Islet of Langerhans (tissue), 1 donor: ENCODE data around the gene TRMU.

Experiments
- FAIRE-seq: peaks from one replicate; lab custom pipeline; 2011; peaks lifted over from hg19 to GRCh38; lab: Jason Lieb, UNC

Gene TRMU, protein sequence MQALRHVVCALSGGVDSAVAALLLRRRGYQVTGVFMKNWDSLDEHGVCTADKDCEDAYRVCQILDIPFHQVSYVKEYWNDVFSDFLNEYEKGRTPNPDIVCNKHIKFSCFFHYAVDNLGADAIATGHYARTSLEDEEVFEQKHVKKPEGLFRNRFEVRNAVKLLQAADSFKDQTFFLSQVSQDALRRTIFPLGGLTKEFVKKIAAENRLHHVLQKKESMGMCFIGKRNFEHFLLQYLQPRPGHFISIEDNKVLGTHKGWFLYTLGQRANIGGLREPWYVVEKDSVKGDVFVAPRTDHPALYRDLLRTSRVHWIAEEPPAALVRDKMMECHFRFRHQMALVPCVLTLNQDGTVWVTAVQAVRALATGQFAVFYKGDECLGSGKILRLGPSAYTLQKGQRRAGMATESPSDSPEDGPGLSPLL

DNA sequence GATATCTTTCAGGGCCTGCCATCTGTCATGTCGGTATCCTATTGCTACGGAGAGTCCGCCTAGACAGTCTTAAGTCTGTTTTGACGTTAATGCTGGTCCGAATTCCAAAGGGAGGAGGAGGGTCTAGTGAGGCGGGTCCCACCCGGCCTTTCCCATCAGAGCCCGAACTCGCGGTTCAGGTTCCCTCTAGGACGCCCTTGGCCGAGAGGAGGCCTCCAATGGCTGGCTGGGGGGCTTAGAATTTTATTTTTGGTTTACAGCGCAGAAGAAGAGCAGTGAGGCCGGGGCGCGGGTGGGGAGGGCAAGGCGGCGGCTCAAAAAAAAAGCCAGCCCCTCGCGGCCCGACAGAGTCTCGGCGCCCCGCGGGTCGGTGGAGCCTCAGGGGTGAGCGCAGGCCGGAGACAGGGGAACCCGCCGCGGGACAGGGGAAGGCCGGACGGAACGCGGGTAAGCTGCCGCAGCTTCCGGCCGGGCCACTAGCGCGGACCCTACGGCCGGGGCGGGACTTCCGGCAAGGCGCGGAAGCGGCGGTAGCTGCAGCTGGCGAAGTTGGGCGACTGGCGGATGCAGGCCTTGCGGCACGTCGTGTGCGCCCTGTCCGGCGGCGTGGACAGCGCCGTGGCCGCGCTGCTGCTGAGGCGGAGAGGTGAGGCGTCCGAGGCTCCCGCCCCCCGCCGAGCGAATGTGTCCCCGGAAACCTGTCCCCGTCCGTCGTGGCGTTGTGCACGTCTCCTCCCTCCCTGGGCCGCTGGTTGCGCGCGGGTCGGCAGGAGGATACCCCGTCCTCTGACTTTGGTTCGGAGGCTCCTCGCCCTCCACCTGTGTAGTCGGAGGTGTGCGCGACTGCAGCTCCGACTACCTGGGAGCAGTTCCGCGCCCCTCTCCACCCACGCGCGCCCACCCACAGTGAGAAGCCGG, at the start of gene TRMU:
Gene TRMU, plus strand, starts transcription at position 514 of the 918 bp plus-strand sequence. Its CDS starts 51 bp downstream, at position 565.
- FAIRE-seq = no peak

DNA sequence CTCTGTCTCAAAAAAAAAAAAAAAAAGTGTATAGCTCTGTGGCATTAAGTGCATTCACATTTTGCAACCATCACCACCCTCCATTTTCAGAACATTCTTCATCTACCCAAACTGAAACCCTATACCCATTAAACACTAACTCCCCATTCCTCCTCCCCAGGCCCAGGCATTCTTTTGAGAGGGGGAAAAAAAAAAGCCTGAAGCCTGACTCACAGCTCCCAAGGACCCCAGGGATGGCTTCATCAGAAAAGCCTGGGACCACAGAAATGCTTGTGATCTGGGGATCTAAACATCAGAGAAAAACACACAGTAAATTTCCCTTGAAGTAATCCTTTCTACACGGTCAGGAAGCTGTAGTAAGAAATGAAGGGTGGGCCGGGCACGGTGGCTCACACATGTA, 49.5 kb upstream of the TRMU start:
- no peak for FAIRE-seq

DNA sequence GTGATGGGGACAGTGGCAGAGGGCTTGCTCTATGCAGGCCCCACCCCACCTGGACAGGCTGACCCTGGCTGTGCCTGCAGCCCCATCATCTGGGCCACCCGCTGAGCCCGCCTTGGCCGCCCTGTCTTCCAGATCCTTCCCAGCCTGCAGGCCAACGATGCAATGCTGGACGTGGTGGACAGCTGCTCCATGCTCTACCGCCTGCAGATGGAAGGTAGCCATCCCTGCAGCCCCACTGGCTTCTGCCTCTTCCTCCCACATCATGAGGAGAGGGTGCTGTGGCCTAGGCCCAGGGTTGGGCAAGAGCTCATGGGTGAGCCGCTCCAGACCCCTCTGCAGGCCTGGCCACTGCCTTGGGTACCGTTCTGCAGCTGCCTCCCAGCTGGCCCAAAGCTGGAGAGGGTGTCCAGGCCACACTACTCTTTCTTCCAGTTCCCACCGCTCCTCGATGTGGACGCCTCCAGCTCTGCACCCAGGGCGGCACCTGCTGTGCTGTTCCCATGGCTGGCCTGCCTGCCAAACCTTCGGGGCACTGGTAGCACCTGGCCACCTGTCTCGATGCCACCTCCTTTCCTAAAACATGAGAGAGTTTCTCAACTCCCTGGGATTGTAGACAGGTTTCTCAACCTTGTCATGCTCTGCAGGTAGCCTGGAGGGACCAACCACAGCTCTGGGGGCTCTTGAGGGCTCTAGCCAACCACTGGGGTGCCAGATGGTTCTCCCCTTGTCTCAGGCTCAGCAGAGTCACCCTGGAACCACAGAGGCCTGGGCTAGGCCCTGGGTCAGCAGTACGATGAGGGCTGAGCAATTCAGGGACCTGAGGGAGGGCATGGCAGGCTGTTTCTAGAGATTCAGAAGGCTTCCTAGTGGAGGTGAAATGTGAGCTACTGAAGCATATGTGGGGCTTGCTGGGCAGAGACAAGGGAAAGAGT, 48.3 kb upstream of the TRMU start:
- FAIRE-seq = no peak

DNA sequence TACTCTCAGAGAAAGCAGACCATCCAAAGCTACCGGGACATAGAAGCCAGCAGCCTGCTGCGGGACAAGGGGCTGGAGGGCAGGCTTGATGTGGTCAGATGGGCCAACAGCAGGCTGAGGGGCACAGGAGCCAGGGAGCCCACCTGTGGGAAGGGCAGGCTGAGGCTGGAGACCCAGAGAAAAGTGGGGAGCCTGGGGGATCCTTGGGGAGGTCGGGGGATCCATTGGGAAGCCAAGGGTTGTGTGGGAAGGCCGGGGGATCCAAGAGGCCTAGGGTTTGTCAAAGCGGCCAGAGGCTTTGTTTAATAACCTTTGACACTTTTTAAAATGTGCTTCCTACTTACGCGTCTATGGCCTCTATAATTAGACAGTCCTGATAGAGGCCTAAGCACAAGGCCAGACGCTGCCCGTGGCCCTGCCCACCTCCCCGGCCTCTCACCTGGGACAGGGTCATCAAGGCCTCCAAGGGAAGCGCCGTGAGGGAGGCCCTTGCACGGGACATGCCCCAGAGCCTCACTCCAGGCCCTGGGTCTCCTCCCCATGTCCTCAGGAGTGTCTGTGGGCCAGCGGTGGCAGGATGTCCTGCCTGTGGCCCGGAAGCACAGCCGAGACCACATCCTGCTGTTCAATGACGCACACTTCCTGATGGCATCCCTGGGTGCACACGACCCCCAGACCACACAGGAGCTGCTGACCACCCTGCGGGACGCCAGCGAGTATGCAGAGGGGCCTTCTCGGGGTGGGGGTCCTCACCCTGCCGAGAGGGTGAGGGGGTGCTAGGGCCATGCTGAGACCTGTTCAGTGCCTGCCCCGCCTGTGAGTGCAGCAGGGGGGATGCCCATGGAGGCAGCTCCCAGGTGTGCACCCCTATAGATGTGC, 47.4 kb upstream of the TRMU start:
- no peak for FAIRE-seq

DNA sequence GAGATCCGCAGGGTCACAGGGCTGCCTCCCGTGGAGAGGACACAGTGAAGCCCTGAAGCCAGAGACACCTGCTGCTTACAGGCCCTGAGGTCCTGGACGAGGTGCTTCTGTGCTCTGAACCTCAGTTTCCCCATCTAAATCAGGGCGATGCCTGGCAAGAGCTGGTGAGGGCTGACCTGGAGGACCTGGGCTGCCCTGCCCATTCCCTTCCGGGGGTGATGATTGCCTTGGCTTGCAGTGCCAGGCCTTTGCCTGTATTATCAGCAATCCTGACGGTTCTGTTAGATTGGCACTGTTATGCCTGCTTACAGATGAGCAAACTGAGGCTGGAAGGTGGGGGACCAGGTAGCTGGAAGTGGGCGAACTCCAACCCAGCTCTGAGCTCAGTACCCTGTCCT, 46.7 kb upstream of the TRMU start:
- FAIRE-seq = no peak

DNA sequence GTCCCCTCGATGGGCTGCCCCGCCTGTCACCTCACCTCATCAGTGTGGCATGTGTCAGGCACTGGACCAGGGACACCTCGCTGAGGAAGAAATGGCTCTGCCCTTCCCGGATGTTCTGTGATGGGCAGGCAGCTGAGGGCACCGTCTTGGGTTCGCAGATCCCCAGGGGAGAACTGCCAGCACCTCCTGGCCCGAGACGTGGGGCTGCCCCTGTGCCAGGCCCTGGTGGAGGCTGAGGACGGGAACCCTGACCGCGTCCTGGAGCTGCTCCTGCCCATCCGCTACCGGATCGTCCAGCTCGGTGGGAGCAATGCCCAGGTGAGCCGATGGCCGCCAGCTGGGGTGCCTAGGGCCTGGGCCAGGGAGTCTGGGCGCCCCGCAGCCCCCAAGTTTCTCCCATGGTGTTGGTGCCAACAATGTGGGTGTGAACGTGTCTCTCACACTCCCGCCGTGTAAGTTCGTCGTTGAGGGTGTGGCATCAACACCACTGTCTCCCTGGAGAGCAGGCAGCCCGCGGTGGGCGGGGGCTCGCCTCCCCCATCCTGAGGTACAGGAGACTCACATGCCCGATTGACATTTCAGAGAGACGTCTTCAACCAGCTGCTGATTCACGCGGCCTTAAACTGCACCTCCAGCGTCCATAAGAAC, 46.1 kb upstream of the TRMU start:
- no peak for FAIRE-seq

DNA sequence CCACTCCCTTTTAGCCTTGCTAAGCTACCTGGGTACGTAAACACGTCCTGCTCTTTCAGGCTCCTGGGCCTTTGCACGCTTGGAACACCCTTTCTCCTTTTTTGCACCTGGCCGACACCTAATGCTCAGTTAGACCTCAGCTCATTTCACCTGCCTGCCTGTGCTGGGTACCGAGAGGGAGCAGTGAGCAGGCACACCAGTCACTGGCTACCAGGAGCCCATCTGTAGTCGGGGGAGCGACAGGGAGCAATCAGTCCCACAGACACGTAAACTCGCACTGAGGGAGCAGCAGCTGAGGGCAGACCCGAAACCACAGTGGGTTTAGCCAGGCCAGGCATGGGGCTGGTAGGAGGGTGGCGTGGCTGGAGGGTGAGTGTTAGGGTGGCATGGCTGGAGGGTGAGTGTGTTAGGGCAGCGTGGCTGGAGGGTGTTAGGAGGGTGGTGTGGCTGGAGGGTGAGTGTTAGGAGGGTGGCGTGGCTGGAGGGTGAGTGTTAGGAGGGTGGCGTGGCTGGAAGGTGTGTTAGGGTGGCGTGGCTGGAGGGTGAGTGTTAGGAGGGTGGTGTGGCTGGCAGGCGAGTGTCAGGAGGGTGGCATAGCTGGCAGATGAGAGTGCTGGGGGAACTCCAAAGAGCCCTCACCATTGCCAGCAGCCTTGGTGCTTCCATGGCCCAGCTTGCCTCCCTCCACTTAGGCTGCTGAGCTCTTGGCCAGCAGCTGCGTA, 45.2 kb upstream of the TRMU start:
- no peak for FAIRE-seq

DNA sequence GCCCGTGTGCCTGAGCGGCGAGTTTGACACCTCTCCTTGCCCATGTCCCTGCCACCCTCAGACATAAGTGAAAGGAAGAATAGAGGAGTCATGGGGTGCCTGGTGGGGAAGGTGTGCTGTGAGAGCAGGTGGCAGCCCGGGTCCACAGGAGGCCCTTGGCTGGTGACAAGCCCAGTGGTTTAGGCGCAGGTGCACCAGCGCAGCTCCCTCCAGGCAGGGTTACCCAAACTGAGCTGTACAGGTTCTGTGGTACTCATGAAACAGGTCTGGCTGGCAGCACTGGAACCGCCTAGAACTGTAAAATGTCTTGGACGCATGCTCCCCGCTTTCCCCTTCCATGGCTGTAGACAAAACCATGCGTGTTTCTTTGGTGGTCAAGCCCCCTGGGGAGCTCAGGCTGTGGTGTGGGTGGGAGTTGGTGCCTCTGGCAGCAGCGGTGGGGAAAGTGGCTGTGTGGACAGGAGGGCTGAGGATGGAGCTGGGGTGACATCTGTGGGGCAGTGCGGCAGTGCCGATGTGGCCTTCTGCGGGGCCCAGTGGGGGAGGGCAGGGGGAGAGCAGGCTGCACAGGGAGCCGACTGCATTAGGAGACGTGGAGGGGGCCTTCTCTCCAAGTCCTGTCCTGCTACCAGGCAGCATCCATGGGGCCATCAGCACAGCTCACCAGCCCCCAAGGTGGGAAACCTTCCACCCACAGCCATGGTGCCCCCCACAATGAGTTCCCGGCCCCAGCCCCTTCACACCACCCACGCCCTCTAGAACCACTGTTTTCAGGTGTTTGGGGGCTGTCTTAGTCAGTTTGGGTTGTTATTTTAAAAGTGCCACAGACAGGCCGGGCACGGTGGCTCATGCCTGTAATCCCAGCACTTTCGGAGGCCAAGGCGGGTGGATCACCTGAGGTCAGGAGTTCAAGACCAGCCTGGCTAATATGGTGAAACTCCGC, 44.4 kb upstream of the TRMU start:
- FAIRE-seq = no peak

DNA sequence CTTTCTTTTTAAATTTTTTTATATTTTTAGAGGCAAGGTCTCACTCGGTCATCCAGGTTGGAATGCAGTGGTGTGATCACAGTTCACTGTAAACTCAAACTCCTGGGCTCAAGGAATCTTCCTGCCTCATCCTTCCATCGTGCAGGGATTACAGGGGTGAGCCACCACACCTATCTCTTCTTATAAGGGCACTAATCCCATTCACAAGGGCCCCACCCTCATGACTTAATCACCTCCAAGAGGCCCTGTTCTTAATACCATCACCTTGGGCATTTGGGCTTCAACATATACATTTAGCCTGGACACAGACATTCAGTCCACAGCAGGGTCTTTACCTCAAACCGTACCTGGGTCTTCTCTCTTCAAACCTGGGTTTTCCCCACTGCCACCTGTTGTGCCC, 43.3 kb upstream of the TRMU start:
- no peak for FAIRE-seq

DNA sequence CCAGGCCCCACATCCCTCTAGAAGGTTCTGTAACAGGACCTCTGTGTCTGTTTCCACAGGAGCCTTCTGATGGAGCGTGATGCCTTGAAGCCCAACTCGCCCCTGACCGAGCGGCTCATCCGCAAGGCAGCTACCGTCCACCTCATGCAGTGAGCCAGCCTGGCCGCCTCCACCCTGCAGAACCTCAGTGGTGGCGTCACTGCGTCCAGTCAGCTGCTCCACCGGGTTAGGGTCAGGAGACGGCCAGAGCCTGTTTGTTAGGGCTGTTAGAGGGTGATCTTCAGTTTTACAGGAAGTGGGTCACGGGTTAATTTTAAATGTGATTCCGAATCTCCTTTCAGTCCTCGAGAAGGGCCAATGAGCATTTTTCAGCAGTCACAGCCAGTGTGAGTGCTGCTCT, 42.8 kb upstream of the TRMU start:
- no peak for FAIRE-seq

DNA sequence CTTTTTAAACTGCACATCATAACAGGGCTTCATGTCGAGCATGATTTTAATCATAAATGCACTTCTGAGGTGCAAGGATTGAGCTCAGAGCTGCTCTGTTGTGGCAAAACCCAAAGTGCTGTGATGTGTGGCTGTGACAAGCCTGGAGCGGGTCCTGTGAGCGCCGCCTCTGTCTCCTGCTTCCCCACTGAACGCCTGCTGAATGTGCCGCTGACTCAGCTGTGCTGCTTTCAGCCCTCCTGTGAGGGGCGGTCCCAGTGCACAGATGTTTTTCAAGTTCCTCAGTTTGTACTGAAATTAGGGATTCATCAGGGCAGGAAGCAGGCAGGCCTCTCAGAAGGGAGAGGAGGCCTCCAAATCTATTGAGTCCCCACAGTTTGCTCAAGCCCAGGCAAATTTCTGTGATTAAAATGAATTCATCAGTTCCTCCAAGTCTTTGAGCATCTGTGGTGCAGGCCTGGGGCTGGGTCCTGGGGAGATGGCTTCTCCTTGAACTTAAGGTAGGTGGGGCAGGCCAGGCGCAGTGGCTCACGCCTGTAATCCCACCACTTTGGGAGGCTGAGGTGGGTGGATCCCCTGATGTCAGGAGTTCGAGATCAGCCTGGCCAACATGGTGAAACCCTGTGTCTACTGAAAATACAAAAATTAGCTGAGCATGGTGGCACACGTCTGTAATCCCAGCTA, 41.8 kb upstream of the TRMU start:
- FAIRE-seq = no peak

DNA sequence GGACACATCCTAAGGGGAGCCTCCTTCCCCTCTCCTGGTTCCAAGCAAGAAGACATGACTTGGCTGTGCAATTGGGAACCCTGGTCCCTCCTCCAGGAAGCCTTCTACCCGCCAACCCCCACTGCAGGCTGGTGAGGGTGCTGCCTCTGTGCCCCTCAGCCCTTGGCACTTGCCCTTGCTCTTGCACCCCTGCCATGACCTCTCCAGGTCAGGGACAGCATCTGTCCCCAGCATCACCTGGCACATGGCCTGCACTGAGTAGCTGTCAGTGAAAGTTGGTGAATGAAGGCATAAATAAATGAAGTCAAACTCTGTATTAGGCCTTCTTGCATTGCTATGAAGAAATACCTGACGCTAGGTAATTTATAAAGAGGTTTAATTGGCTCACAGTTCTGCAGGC, 40.7 kb upstream of the TRMU start:
- FAIRE-seq = no peak

DNA sequence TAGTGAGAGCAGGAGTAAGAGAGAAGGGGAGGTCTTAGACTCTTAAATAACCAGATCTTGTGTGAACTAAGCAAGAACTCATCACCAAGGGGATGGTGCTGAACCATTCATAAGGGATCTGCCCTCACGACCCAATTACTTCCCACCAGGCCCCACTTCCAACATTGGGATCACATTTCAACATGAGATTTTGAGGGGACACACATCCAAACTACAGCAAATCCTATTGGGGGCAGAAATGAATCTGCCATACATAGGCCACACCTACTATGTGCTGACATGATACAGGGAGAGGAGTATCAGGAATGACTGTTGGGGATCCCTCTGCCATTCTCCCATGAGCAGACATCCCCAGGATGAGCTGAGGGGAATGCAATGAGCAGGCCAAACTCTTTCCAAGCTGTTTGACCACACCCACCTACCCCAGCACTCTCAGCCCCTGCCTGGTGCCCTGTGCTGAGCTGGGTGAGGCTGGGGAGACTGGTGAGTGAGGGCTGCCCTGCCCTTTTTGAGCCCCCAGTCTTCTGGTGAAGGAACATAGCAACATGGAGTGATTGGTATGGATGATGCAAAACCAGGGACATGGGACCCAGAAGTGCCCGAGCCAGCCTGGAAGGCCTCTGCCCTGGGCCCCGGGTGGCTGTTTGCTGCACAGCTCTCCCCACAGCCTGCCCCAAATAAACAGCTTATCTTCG, 40.1 kb upstream of the TRMU start:
- no peak for FAIRE-seq

DNA sequence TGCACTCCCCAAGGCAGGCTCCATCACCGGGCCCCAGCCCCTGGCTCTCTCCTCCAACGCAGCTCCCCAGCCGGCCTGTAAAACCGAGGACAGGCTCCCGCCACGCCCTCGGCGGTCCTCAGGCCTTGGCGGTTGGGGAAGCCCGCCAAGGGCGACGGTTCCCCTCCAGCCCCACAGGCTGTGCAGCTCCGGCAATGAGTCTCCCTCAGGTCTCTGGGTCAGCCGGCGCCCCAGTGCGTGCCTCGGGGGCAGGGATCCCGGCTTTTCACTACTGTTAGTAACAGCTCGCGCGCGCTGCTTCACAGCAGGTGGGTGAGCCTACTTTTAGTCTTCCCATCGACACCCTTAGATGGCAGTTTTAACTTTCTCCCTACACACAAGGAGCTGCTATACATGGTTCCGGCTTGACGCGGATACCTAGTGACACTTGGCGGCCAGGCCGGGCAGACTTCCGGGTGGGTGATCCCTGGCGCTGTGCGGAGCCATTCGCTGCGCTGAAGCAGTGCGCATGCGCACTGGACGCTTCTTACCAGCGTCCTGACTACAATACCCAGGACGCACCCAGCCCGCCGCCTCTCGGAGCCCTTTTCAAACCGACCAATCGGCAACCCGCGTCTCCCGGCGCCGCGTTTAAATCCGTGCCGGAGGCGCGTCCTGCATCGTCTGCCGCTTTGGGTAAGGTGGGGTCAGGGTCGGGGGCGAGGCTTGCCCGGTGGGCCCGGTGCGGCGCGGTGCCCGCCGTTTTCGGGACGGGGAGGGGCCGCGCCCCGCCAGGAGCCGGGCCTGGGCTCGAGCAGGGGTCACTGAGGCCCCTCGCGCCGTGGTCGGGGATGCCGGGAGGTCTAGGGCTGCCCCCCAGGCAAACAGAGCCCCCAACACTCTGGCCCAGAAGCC, 39.0 kb upstream of the TRMU start, which contains the start of gene GTSE1:
Gene GTSE1, plus strand, starts transcription at position 614 of the 894 bp plus-strand sequence. CDS start 531 bp downstream, outside the sequence.
- no peak for FAIRE-seq

DNA sequence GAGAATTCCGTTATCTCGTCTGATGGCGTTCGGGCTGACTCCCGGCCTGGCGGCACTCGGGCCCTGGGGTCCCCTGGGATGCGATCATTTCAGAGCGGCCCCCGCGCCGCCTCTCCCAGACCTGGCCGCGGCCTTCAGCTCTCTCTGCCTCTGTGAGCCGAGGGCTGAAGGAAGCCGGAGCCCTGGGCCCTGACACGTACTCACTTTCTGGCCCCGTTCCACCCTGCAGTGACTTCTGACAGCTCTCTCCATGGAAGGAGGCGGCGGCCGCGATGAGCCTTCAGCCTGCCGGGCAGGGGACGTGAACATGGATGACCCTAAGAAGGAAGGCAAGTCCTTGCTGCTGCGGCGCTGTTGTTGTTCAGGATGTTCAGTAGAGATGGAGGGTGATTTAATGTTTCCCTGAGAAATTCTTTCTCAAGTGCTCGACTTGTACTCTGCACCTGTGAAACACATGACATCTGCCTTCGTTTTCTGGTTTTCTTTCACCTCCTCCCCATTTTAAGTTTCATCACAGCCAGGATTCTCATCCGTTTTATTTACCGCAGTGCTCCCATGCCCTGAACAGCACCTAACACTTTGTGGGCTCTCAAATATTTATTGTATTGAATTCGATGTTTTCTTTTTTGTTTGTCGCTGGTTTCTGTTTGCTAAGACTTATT, 38.2 kb upstream of the TRMU start:
- no peak for FAIRE-seq

DNA sequence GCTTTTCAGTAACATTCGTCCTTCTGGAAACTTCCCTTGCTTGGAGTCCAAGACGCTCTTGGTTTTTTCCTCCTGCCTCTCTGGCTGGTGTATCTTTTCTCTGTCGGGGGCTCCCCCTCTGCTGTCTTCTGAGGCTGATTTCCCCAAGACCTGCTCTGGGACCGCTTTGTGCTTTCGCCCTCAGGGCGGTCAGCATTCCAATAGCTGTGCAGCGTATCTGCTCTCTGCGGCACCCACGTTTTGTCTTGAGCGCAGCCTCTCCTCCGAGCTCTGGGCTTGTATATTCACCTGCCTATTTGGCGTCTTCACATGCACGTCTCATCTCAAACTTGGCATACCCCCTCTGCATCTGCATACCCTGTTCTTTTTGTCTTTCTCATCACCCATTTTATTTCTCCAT, 36.4 kb upstream of the TRMU start:
- no peak for FAIRE-seq
